ENCODE measurements around the gene TGM5.
A peak's percentile ranks its signal among the peaks of the same experiment; 100 is the strongest.
"Not testable (repeated sequence)": the region's sequence is repeated elsewhere in the genome, so short reads cannot be mapped to it uniquely, and the experiment has no call there.

TGM5 gene

DNA sequence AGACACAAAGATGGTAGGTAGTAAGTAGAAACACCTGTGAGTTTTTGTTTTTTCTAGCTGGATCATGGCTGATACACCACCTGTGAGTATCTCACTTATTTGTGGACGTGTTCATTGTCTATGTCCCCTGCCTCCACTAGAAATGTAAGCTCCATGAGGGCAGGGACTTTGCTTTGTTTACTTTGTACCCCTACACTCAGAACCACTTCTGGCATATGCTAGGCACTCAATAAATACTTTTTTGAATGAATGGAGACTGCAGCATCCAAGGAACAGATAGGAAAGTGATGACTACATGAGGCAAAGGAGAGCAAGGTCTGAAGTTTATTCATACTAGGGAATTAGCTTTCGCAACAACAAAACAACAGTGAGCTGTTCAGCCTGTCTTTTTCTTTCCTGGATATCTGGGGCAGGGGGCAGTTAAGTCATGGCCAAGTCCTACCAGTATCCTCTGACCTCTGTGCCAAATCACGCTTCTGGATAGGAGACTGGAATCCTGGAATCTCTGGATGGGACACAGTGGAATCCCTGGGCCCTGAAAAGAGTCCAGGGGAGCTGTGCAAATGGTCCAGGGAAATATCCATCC lies 34.3 kb downstream of the TGM5 start:
- TF ChIP-seq, protein P1, sequence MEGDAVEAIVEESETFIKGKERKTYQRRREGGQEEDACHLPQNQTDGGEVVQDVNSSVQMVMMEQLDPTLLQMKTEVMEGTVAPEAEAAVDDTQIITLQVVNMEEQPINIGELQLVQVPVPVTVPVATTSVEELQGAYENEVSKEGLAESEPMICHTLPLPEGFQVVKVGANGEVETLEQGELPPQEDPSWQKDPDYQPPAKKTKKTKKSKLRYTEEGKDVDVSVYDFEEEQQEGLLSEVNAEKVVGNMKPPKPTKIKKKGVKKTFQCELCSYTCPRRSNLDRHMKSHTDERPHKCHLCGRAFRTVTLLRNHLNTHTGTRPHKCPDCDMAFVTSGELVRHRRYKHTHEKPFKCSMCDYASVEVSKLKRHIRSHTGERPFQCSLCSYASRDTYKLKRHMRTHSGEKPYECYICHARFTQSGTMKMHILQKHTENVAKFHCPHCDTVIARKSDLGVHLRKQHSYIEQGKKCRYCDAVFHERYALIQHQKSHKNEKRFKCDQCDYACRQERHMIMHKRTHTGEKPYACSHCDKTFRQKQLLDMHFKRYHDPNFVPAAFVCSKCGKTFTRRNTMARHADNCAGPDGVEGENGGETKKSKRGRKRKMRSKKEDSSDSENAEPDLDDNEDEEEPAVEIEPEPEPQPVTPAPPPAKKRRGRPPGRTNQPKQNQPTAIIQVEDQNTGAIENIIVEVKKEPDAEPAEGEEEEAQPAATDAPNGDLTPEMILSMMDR (IDR thresholded peaks at IDR 0.05; ENCODE audit: low read depth, low read length) = no peak
- no peak overlapping the region for H3K4me3 ChIP-seq (ENCODE audit: low read depth, low read length)
- no peak for DNase-seq (ENCODE audit: low read depth, low spot score)
- in situ Hi-C loops (cut with HindIII; ENCODE audit: low sequenced_read_pairs) = no loop called here

DNA sequence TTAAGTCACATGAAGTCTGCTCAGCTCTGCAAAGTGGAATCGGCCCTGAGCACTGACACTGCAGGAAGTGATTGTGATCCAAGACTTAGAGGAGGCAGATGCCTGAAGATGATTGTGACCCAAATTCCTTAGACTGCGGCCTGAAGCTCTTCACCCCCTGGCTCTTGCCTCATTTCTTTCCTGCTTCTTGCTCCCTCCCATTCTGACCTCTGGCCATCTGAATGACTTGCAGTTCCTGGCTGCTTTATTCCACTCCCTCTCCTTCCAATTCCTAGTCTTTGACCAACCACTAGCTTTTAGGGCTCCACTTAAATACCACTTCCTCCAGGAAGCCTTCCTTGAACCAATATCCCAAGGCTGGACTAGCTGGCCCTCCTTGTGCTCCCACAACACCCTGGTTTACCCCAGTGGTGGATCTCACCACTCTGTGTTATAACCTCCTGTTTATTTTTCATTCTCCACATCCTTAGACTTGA lies 36.0 kb downstream of the TGM5 start:
- TF ChIP-seq, protein P1 (IDR thresholded peaks at IDR 0.05; ENCODE audit: low read depth, low read length) = no peak
- H3K4me3 ChIP-seq (ENCODE audit: low read depth, low read length) = no peak overlapping the region
- no peak for DNase-seq (ENCODE audit: low read depth, low spot score)
- in situ Hi-C loops (cut with HindIII; ENCODE audit: low sequenced_read_pairs) = no loop called here

DNA sequence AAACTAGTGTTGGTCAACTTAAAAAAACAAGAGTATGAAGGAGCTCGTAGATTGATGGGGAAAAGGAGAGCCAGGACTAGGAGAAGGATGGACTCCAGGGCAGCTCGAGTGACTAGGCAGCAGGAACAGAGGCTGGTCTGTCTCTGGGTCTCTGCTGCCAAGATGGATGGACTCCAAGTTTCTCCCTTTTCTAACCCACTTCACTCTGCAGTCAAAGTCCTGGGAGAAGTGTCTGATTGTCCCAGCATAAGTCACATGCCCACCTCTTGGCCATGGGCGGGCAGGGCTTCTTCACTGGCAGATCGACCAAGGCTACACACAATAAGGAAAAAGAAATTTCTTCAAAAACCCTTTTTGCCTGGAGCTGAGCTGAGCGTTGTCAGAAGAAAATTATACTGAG lies 36.8 kb downstream of the TGM5 start:
- in situ Hi-C loops (cut with HindIII; ENCODE audit: low sequenced_read_pairs) = no loop called here
- TF ChIP-seq, protein P1 (IDR thresholded peaks at IDR 0.05; ENCODE audit: low read depth, low read length) = no peak
- no peak for DNase-seq (ENCODE audit: low read depth, low spot score)
- H3K4me3 ChIP-seq (ENCODE audit: low read depth, low read length) = no peak overlapping the region

DNA sequence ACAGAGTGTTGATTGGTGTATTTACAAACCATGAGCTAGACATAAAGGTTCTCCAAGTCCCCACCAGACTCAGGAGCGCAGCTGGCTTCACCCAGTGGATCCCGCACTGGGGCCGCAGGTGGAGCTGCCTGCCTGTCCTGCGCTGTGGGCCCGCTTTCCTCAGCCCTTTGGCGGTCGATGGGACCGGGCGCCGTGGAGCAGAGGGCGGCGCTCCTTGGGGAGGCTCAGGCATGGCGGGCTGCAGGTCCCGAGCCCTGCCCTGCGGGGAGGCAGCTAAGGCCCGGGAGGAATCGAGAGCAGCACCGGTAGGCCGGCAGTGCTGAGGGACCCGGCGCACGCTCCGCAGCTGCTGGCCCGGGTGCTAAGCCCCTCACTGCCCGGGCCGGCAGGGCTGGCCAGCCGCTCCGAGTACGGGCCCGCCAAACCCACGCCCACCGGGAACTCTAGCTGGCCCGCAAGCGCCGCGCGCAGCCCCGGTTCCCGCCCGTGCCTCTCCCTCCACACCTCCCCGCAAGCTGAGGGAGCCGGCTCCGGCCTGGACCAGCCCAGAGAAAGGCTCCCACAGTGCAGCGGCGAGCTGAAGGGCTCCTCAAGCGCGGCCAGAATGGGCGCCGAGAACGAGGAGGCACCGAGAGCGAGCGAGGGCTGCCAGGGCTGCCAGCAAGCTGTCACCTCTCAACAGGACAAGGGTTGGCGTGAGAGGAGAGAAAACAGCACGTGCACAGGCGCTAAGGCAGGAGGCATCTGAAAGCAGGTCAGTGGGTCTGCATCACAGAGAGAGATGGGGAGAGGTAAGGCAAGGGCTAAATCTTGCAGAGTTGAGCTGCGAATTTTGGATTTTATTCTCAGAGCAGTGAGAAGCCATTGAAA lies 40.1 kb downstream of the TGM5 start:
- TF ChIP-seq, protein P1 (IDR thresholded peaks at IDR 0.05; ENCODE audit: low read depth, low read length) = no peak
- DNase-seq (ENCODE audit: low read depth, low spot score) = no peak
- no peak overlapping the region for H3K4me3 ChIP-seq (ENCODE audit: low read depth, low read length)
- in situ Hi-C loops (cut with HindIII; ENCODE audit: low sequenced_read_pairs) = no loop called here

DNA sequence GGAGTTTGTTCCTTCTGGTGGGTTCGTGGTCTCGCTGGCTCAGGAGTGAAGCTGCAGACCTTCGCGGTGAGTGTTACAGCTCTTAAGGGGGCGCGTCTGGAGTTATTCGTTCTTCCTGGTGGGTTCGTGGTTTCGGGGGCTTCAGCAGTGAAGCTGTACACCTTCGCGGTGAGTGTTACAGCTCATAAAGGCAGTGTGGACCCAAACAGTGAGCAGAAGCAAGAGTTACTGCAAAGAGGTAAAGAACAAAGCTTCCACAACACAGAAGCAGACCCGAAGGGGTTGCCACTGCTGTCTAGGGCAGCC lies 40.8 kb downstream of the TGM5 start:
- DNase-seq (ENCODE audit: low read depth, low spot score); in situ Hi-C loops (cut with HindIII; ENCODE audit: low sequenced_read_pairs); H3K4me3 ChIP-seq (ENCODE audit: low read depth, low read length): not testable (repeated sequence)

DNA sequence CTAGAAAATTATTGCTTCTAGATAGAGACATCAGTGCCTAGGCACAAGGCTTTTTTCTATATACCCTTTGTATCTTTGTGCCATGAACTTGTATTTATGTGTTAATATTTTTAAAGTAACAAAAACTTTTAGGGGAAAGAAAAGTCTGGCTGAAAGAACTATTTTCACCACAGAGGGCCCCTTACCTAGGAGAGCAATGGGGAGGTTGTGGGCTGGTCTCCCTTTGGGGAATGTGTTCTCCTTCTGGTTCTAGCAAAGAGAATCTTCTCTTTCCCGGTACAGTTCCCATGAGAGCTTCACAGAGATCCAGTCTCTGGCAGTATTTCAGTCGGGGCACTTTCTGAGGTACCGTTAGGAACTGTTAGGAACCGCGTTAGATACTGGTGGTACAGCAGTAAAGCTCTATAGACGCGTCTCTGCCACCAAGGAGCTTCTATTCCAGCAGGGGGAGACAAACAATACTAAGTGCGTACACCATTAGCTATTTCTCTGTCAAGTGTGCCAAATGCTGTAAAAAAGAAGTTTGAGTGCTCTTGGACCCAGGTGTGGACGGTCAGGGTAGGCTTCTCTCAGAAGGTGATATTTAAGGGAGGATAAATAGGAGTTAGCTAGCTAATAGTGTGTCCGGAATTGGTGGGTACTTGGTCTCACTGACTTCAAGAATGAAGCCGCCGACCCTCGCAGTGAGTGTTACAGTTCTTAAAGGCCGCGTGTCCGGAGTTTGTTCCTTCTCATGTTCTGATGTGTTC lies 41.4 kb downstream of the TGM5 start:
- in situ Hi-C loops (cut with HindIII; ENCODE audit: low sequenced_read_pairs) = no loop called here
- H3K4me3 ChIP-seq (ENCODE audit: low read depth, low read length) = no peak overlapping the region
- TF ChIP-seq, protein P1 (IDR thresholded peaks at IDR 0.05; ENCODE audit: low read depth, low read length) = peak; percentile 85
- DNase-seq (ENCODE audit: low read depth, low spot score) = peak; percentile 68

DNA sequence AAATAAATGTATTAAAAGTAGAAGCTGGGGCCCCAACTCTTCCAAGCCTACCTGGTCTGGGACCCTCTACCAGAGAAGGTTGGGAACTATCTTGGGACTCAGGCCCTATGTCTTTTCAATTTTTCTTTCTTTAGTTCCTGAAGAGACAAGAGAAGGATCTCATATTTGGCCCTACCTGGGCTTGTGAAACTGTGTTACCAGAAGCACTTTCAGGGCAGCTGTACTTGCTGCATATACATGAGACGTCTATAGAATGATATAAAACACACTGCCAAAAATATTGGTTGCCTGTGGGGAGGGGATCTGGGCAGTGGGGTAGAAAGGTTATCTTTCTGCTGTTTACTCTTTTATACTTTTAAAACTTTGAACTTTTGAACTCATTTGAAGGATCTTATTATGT lies 45.3 kb downstream of the TGM5 start:
- TF ChIP-seq, protein P1 (IDR thresholded peaks at IDR 0.05; ENCODE audit: low read depth, low read length) = no peak
- in situ Hi-C loops (cut with HindIII; ENCODE audit: low sequenced_read_pairs) = no loop called here
- DNase-seq (ENCODE audit: low read depth, low spot score) = no peak
- no peak overlapping the region for H3K4me3 ChIP-seq (ENCODE audit: low read depth, low read length)

Measured in astrocyte of the spinal cord (primary cell).